C4-2B (cell line): Measurements from ENCODE around the gene ADRB2.

Experiments
- CTCF ChIP-seq: fragments of 450-650 bp; conservative IDR thresholded peaks from 2 replicates; pipeline ENCODE4 v1.5.1; 2017; ENCODE audit warnings: mild to moderate bottlenecking
- ZFX ChIP-seq: fragments of 450-650 bp; IDR thresholded peaks from 2 replicates; pipeline ENCODE4 v1.6.1; 2017

GRCh38 chr5:148858547-148858946 is 32.1 kb downstream of the ADRB2 start:
- TF ChIP-seq ZFX = no peak
- TF ChIP-seq CTCF = no peak
